ENCODE measurements around the gene SLC41A1.

SLC41A1 gene

DNA sequence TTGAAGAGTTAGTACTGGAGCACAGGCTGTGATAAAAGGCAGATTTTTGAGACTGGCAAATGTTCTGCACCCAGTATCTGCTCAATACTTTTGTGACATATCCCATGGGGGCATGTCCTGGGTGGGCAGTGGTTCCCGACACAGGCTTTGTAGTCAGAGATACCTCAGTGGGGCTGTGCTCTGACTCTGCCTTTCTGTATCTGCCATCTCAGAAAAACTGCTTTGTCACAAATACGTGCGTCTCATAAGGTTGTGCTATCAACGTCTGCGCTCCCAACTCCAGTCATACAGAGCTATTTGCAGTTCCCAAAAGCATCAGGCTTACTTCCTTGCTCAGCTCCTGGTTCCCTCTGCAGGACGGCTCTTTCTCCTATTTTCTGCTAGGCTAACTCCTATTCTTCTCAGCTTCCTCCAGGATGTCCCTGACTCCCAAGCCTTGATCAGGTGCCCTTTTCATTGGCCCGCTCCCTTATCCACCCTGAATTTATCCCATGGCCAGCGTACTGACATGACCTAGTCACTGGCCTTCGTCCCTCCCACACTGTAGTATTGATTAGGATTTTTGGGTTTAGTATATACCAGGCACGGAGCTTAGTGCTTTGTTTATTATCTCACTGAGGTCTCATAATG, 25.6 kb downstream of the SLC41A1 start:
- no peak for DNase-seq (ENCODE audit: low read depth, low spot score)

DNA sequence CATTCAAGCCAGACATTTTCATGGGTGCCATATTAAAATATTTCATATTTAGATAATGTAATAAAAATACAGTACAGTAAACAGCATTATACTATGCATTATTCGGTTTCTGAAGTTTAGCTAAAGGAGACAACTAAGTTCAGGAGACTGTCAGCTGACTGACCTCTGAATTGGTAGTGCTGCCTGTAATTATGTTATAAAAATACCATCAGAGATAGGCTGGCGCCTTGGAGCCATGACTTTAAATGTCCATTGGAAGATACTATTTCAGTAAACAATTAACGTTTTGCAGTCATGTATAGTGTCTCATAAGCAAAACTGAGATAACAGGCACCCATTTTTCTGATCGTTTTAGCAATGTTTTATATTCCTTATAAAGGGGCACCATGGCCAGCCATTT, 26.4 kb downstream of the SLC41A1 start:
- no peak for DNase-seq (ENCODE audit: low read depth, low spot score)

DNA sequence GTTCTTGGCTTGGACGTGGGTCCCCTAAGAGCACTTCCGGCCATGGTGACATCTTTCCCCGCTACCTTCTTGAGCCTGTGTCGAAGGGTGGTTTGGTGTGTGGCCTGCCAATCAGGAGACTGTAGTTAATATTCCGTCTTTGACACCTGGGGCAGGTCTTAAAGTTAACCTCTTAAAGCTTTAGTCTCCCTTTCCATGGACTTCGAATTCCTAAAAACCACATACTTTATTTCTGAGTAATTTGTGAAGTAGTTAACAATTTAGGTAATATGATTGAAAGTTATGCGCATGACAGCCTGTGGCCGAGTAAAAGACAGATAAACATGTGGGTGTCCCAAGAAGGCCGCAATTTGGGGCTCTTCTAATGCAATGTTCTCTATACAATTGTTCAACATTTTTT, 27.6 kb downstream of the SLC41A1 start:
- DNase-seq (ENCODE audit: low read depth, low spot score): no peak

DNA sequence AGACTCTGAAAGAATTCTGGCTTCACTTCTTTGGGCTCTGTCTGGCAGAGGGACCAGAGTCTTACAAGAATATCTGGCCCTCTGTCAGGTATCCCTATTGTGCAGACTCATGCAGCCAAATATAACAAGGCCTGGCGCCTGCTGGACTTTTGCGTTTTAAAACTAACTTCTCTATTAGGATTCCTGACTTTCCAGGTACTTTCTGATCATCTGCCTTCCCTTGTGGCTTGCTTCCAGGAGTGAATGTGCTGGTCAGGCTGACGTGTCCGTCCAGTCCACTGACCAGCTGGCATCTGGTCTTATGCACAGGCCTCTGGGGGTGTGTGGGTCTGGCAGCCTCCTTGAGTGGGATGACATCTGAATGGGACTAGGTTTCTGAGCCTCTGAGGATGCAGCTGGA, 29.1 kb downstream of the SLC41A1 start:
- DNase-seq (ENCODE audit: low read depth, low spot score): no peak

DNA sequence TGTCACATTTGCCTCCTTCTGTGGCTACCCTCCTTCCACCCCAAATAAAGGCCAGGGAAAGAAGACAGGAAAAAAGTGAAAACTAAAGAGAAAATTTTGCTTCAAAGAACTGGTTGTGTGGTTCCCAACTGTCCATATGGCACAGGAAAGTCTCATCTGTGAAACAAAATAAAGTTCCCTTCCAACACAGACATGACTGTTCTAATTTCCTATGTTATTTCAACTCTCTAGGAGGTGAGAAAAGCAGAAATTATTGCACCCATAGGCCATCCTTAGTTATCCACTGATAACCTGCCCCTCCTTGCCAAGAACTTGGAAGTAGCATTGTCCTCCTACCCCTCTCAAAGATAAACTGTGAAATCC, 29.6 kb downstream of the SLC41A1 start:
- no peak for DNase-seq (ENCODE audit: low read depth, low spot score)

DNA sequence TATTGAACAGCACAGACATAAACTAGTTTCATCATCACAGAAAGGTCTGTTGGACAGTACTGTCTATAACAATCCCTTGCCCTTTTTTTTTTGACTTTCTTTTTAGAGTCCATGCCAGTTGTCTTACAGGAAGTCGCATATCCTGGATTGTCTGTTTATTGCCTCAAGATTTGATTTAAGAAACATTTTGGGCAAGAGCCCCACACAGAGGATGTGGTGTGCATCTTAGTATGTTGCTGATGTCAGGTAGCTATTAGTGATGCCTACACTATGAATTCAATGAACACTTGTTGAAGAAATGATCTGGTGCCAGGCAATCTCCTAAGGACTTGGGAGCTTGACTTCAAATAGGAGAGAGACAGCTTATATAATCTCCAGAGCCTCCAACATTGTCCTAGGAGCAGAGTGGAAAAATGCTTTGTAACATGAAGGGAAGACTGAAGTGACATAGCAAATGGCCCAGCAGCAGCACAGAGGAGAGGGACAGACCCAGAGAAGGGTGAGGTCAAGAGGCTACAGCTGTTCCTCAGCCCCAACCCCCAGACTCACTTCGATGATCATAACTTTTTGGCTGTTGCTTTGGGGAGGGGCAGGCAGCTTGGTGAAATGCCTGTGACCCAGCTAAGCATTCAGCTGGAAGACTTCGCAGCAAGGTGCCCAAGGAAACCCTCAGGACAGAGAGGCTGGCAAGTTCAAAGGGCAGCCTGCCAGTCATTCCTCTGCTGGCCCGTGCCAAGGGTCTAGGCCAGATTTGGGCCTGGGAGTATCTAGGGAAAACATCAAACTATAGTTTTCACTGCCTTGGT, 30.2 kb downstream of the SLC41A1 start:
- no peak for DNase-seq (ENCODE audit: low read depth, low spot score)

DNA sequence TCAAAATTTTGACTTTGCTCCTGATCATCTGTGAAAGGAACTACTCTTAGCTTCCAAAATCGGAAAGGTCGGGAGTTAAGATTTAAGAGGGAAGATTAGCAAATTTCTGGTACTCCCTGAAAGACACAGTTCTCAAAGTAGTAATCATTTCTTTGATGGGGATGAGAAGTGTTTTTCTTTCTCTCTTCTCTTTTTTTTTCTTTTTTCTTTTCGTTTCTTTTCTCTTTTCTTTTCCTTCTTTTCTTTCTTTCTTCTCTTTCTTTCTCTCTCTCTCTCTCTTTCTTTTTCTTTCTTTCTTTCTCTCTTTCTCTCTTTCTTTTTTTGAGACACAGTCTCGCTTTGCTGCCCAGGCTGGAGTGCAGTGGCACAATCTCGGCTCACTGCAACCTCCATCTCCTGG, 32.7 kb downstream of the SLC41A1 start:
- DNase-seq (ENCODE audit: low read depth, low spot score): no peak

DNA sequence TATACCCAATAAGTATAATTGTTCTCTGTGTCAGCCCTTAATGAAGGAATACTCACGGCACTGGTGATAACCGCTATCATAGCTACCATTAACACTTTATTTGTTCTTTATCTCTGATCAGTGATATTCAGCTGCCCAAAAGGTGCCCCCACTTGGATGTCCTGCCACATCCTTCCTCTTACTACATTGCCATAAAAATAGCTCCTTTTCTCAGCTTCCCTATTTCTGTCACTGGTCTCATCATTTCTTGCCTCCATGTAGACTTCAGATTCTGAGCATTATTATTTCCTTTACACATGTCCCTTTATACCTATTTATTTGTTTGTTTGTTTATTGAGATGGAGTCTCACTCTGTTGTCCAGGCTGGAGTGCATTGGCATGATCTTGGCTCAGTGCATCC, 35.0 kb downstream of the SLC41A1 start:
- no peak for DNase-seq (ENCODE audit: low read depth, low spot score)

DNA sequence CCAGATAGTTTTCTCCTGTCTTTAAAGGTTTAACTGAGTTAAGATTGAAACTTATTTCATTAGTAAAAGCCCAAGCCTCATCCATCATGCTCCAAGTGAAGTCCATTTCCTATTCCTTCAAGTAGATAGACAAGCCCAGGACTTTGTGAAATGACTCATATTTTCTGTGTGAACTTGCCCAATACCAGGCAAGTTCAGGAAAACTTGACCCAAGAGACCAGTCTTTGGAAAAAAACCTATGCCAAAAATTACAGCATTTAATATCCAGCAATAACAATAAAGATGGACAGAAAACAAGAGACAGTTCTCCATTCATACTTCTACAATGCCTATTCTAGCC, 37.3 kb downstream of the SLC41A1 start:
- DNase-seq (ENCODE audit: low read depth, low spot score): no peak

DNA sequence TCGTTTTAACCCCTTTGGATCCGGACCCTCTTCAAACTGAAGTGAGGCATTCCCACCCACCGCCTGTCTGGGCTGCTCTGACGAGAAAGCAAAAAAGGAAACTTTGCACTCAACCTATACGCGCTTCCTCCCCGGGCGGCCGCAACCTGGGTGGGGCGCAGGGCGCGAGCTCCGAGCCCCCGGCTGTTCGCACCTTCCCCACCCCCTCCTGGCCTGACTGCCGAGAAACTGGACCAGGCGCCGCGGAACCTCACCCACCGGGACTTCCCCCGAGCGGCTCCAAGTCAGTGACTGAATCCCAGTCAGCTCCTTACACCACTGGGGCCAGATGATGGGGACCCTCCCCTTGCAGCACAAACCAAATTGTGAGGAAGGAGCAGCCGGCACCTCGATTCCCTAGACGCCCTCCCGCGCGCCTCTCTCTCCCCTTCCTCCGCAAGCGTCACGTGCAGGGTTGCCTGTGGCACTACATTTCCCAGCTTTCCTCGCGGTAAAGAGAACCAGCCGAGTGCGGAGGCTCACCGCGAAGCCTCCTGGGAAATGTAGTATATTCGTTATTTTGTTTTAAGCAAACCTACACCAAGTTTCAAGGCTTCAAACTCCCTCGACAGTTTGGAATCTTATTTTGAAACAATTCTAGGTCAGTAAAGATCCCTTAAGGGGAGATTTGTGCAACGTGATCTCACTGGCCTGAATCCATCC, 37.8 kb downstream of the SLC41A1 start, which contains the start of gene RAB29:
Gene RAB29, minus strand, starts transcription at position 468 of the 702 bp plus-strand sequence. CDS start 526 bp downstream, outside the sequence.
- DNase-seq (ENCODE audit: low read depth, low spot score): peak; percentile 41

DNA sequence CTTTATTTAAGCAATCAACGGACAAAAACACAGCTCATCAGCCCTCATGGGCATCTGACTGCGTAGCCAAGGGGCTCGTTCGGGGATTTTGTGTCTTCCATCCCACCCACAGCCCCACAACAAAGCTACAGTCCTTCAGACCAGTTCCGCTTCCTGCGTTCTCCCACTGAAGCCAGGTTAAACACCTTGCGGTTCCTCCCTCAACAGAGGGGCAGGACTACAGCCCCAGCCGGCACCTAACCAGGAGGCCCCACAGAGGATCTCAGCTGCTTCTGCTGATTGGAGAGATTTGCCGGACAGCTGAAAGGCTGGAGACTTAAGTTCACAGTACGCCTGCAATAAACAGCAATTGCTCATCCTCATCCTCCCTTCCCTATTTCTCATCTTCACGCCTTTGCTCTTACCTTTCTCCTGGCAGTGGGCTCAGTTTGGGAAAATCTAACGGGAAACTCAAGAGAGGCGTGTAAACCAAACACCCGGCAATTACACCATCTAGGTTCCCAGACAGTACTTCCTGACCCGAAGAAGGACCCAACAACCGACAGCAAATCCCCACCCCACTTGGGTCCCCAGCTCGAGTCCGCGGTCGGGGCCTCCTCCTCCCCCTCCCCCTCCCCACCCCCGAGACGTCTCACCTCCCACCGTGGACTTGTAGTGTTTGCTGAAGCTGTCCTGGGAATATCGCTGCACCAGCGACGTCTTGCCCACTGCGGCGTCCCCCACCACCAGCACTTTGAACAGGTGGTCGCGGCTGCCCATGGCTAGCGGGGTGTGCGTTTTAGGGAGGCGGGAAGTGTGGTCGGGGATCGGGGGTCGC, 38.6 kb downstream of the SLC41A1 start:
- no peak for DNase-seq (ENCODE audit: low read depth, low spot score)

DNA sequence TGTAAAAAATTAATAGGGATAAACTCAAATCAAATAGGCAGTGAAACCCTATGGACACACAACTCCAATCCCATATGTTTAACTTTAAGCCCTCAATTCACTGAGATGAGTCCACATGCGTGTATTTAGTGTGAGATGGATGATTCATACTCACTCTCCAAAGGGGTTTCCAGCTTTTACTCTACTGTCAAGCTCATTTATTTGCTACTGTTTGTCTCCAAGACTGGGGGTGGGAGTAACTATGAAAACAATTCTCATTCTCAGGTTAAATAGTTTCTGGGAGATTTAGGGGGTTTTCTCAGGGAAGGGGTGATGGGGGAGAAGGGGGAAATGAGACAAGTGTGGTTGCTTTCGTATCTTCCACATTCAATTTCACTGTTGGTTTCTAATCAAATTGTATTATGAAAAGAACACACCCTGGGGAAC, 40.4 kb downstream of the SLC41A1 start:
- DNase-seq (ENCODE audit: low read depth, low spot score): no peak

DNA sequence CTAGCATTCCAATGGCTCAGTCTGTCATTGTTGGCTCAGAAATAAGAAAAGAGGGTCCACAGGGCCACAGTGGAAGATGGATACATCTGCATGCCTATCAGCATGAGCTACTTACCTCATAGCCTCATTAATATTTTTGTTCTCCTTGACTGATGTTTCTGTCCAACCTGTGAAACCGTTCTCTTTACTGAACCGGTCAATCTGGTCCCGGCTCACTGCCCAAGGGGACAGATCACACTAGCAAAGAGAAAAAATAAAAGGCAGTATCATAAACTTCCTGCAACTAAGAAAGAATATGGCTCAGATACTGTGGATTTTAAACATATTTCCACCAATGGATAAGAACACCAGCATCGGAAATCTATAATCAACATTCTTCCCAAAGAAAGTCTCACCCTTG, 42.4 kb downstream of the SLC41A1 start:
- no peak for DNase-seq (ENCODE audit: low read depth, low spot score)

DNA sequence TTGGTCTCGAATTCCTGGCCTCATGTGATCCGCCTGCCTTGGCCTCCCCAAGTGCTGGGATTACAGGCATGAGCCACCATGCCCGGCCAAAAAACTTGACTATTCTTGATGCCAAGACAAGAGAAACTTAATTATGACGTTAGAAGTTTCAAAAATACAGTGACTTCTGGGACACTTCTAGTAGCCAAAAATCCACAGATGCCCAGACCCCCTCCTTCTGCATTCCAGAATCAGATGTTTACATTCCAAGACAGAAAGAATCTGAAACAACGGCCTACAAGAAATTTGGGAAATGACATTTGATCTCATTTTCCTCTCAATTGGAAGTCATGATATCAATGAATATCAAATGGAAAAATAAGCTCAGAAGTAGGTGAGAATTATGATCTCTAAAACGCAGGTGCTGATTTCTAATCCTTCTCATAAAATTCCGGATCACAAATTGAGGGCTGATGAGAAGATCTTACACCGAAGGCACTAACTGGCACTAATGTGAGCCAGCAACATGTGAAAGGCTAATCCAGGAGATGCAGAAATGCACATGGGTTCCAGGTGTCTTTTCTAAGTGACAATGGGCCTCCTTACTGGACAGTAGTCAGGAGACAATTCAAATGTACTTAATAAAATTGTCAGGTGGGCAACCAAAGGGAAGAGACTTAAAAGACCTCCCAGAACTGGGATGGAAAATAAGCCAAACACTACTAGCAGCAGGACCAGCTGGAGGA, 43.2 kb downstream of the SLC41A1 start:
- no peak for DNase-seq (ENCODE audit: low read depth, low spot score)

DNA sequence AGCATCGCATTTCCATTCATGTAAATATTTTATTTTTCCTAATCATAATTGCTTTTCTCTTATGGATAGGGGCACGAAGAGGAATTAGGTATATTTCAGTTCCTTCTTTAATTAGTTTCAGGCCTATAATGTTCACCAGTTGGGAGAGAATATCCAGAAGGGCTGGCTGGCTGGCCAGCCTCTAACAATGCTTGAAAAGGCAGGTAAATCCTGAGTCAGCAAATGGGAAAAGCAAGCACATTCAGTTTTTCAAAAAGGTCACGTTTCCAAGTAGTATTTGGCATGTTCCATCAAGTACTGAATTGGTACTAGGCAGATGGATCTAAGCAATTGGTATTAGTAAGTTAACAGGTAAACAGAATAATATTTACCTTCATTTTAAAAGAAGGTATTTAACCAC, 45.8 kb downstream of the SLC41A1 start:
- no peak for DNase-seq (ENCODE audit: low read depth, low spot score)

DNA sequence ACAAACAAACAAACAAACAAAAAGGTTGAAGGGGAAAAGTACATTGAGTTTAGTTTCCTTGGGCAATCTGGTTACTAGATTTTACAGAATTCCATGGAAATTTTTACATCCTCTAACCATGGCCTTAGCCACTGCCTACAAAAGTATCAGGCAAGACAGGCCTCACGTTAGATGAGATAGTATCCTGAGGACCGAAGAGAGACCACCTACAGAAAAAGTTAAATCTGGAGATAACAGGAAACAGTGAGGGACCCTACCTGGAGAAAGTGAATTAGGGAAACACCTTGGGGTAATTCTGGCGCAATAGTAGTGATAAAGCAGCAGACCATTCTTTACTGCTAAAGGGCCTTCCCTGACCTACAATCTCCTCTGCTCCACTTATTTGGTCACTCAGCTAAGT, 46.4 kb downstream of the SLC41A1 start:
- no peak for DNase-seq (ENCODE audit: low read depth, low spot score)

DNA sequence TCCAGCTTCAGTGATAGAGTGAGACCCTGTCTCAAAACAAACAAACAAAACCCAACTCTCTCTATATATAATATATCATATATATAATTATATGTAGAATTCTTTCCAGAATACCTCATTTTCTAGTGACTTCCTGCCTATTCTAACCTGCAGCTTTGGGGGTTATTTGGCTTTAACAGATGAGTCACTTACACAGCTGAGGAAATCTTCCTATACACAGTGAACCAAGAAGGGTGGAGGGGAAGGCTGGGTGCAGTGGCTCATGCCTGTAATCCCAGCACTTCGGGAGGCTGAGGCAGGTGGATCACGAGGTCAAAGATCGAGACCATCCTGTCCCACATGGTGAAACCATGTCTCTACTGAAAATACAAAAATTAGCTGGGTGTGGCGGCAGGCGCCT, 47.0 kb downstream of the SLC41A1 start:
- no peak for DNase-seq (ENCODE audit: low read depth, low spot score)

DNA sequence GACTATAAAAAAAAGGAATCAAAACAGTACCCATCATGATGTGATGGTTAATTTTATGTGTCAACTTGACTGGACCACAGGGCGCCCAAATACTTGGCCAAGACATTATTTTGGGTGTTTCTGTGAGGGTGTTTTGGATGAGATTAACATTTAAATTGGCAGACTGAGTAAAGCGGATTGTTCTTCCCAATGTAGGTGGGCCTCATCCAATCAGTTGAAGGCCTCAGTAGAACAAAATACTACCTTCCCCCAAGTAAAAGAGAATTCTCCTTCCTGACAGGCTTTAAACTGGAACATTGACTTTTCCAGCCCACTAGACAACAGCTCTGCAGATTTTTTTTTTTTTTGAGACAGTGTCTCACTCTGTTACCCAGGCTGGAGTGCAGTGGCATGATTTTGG, 48.4 kb downstream of the SLC41A1 start:
- no peak for DNase-seq (ENCODE audit: low read depth, low spot score)

DNA sequence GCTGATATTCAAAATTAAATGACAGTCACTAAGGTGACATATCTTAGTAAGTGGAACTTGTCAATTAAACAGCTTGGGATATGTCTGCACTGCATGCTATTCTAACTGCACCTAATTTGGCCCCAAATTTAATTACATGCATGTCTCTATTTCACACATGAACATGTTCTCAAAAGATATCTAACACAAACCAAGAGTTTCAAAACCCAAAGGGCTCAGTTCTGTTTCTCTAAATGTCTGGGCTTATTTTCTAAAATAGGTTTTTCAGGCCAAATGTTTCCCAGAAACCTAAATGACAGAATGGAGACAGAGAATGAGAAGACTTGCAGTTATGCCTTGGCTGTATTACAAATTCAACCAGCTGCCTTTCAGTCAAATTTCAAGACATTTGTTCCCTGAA, 49.0 kb downstream of the SLC41A1 start:
- DNase-seq (ENCODE audit: low read depth, low spot score): no peak

DNA sequence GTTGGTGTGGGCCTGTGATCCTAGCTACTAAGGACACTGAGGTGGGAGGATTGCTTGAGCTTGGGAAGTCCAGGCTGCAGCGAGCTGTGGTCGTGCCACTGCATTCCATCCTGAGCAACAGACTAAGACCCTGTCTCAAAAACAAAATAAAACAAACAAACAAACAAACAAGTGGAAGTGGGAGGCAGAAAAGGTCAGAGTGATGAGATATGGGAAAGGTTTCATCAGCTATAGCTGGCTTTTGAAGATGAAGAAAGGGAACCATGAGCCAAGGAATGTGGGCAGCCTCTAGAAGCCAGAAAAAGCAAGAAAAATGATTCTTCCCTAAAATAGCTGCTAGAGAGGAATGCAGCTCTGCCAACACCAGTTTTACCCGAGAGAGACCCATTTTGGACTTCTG, 52.4 kb downstream of the SLC41A1 start:
- DNase-seq (ENCODE audit: low read depth, low spot score): no peak

DNA sequence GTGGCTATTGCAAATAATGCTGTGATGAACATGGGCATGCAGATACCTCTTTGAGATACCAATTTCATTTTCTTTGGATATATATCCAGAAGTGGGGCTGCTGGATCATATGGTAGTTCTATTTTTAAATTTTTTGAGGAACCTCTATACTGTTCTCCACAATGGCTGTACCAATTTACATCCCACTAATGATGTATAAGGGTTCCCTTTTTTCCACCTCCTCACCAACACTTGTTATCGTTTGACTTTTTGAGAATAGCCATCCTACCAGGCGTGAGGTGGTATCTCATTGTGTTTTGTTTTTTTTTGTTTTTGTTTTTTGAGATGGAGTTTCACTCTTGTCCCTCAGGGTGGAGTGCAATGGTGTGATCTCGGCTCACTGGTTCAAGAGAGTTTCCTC, 56.4 kb downstream of the SLC41A1 start:
- DNase-seq (ENCODE audit: low read depth, low spot score): no peak

Measured in smooth muscle cell of the brain vasculature (primary cell).